WTC11 (cell line): ENCODE measurements around the gene SMIM3. TPM values are rescaled to one million over a fixed set of nuclear protein-coding genes. Genes with fewer than 3 reads are reported as not detected.

Experiments used
- ATAC-seq: fragments of 200-7000 bp; cut with Tn5 transposase; 2 replicates; pipeline ENCODE4 v1.10.0; 2021; ENCODE audit warnings: mild to moderate bottlenecking, moderate library complexity
- CTCF ChIA-PET: fragments of 300-600 bp; sonication (Branson Sonifier 250); formaldehyde crosslinking; loops from one replicate; lab custom pipeline; 2021; ENCODE audit warnings: antibody characterized with exemption; lab: Charles Lee
- POLR2A ChIA-PET: fragments of 350-600 bp; sonication (Branson Sonifier 250); formaldehyde crosslinking; loops from one replicate; lab custom pipeline; 2021; ENCODE audit warnings: antibody characterized with exemption; lab: Charles Lee
- DNase-seq: peaks from one replicate; pipeline ENCODE4 v3.0.0; 2021; ENCODE audit warnings: low spot score
- H3K27ac Mint-ChIP-seq: 2 replicates; pipeline ENCODE4 v1.8.0; 2021; ENCODE audit warnings: mixed read lengths
- H3K27me3 Mint-ChIP-seq: 2 replicates; pipeline ENCODE4 v1.8.0; 2021; ENCODE audit warnings: low read depth, mild to moderate bottlenecking, moderate library complexity, mixed read lengths
- H3K36me3 Mint-ChIP-seq: 2 replicates; pipeline ENCODE4 v1.8.0; 2021; ENCODE audit warnings: mixed read lengths
- H3K4me1 Mint-ChIP-seq: 2 replicates; pipeline ENCODE4 v1.8.0; 2022; ENCODE audit warnings: mixed read lengths
- H3K4me3 Mint-ChIP-seq: 2 replicates; pipeline ENCODE4 v1.8.0; 2021; ENCODE audit warnings: mild to moderate bottlenecking, moderate library complexity, mixed read lengths
- H3K9me3 Mint-ChIP-seq: 2 replicates; pipeline ENCODE4 v1.8.0; 2021; ENCODE audit warnings: mixed read lengths
- ATF2 ChIP-seq: sonication (generic); formaldehyde crosslinking; IDR thresholded peaks from 2 replicates; pipeline ENCODE4 v1.8.1; 2022; ENCODE audit warnings: low read depth, missing genetic modification reagents, borderline replicate concordance
- EMX1 ChIP-seq: fragments of 250-450 bp; sonication (Bioruptor Pico); IDR thresholded peaks from 2 replicates; pipeline ENCODE4 v1.8.0; 2021; ENCODE audit warnings: mild to moderate bottlenecking
- ETV6 ChIP-seq: sonication (generic); formaldehyde crosslinking; IDR thresholded peaks from 2 replicates; pipeline ENCODE4 v1.8.1; 2022; ENCODE audit warnings: mild to moderate bottlenecking, missing genetic modification reagents
- GRHL2 ChIP-seq: fragments of 250-450 bp; sonication (Bioruptor Pico); IDR thresholded peaks from 2 replicates; pipeline ENCODE4 v1.8.0; 2022; ENCODE audit warnings: mild to moderate bottlenecking, moderate library complexity; ENCODE audit not compliant: insufficient replicate concordance, severe bottlenecking
- HMGA2 ChIP-seq: fragments of 250-450 bp; sonication (Bioruptor Pico); IDR thresholded peaks from 2 replicates; pipeline ENCODE4 v1.4.0; 2021; ENCODE audit warnings: mild to moderate bottlenecking, moderate library complexity
- HMGXB4 ChIP-seq: sonication (generic); formaldehyde crosslinking; IDR thresholded peaks from 2 replicates; pipeline ENCODE4 v1.8.1; 2023; ENCODE audit warnings: mild to moderate bottlenecking, moderate library complexity, missing genetic modification reagents
- NFATC4 ChIP-seq: fragments of 250-450 bp; sonication (Bioruptor Pico); IDR thresholded peaks from 2 replicates; pipeline ENCODE4 v1.9.0; 2021; ENCODE audit warnings: mild to moderate bottlenecking
- NFYB ChIP-seq: sonication (generic); formaldehyde crosslinking; conservative IDR thresholded peaks from 2 replicates; pipeline ENCODE4 v1.8.0; 2022; ENCODE audit warnings: low read depth, missing genetic modification reagents
- NR1H2 ChIP-seq: sonication (generic); formaldehyde crosslinking; IDR thresholded peaks from 2 replicates; pipeline ENCODE4 v1.9.0; 2021; ENCODE audit warnings: mild to moderate bottlenecking, moderate library complexity, missing genetic modification reagents
- PRRX2 ChIP-seq: fragments of 250-450 bp; sonication (Bioruptor Pico); IDR thresholded peaks from 2 replicates; pipeline ENCODE4 v1.8.0; 2021; ENCODE audit warnings: mild to moderate bottlenecking
- SMAD3 ChIP-seq: sonication (generic); formaldehyde crosslinking; IDR thresholded peaks from 2 replicates; pipeline ENCODE4 v1.8.0; 2022; ENCODE audit warnings: missing genetic modification reagents, mild to moderate bottlenecking, borderline replicate concordance
- SP1 ChIP-seq: sonication (generic); formaldehyde crosslinking; conservative IDR thresholded peaks from 2 replicates; pipeline ENCODE4 v1.8.1; 2022; ENCODE audit warnings: missing genetic modification reagents
- ZNF232 ChIP-seq: sonication (generic); formaldehyde crosslinking; IDR thresholded peaks from 2 replicates; pipeline ENCODE4 v1.8.0; 2022; ENCODE audit warnings: mild to moderate bottlenecking, missing genetic modification reagents
- ZNF423 ChIP-seq: fragments of 250-450 bp; sonication (Bioruptor Pico); IDR thresholded peaks from 2 replicates; pipeline ENCODE4 v2.1.2; 2022; ENCODE audit warnings: mild to moderate bottlenecking, moderate library complexity
- total RNA-seq: library from RNA; stranded (reverse); gene quantifications from 3 replicates; pipeline ENCODE4 v1.2.3, GENCODE V29; 2021
- TF ChIP-seq, protein P1 (sequence below): fragments of 250-450 bp; sonication (Bioruptor Pico); IDR thresholded peaks from 2 replicates; pipeline ENCODE4 v1.9.0; 2021; ENCODE audit warnings: mild to moderate bottlenecking
- TF ChIP-seq, protein P2 (sequence below): sonication (generic); formaldehyde crosslinking; IDR thresholded peaks from 2 replicates; pipeline ENCODE4 v1.8.0; 2023; ENCODE audit warnings: mild to moderate bottlenecking, missing genetic modification reagents
- TF ChIP-seq, protein P3 (sequence below): sonication (generic); formaldehyde crosslinking; IDR thresholded peaks from 2 replicates; pipeline ENCODE4 v1.8.1; 2022; ENCODE audit warnings: mild to moderate bottlenecking, moderate library complexity, missing genetic modification reagents
- TF ChIP-seq, protein P4 (sequence below): sonication (generic); formaldehyde crosslinking; IDR thresholded peaks from 2 replicates; pipeline ENCODE4 v1.8.1; 2023; ENCODE audit warnings: mild to moderate bottlenecking, missing genetic modification reagents
- TF ChIP-seq, protein P5 (sequence below): fragments of 250-450 bp; sonication (Bioruptor Pico); IDR thresholded peaks from 2 replicates; pipeline ENCODE4 v1.9.0; 2021; ENCODE audit warnings: moderate library complexity, mild to moderate bottlenecking, inconsistent platforms, borderline replicate concordance

The SMIM3 gene
- total RNA-seq, 1 experiment from 2014 or later, result 14.1 TPM

DNA sequence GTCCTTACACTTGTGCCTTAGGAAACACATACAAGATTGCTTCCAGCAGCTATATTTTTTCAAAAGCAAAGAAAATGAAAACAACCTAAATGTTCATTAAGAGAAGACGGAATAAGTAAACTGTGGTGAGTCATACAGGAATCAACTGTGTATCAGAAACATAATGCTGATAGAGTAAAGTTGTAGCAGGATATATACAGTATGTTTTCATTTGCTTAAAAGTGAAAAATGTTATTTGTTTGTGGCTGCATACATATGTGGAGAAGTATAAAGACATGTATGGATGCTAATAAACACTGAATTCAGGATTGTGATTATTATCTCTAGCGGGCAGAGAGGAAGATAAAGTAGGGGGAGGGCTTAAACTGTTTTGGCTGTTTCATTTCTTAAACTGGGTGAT, 28.1 kb upstream of the SMIM3 start (continued):
- TF ChIP-seq NFYB (CRISPR knock-in tag) (no peak), ZNF232 (CRISPR knock-in tag) (no peak)

- no peak overlapping the region for H3K4me3 Mint-ChIP-seq
- no peak for ATAC-seq
- POLR2A ChIA-PET, result no interaction called here
- H3K4me1 Mint-ChIP-seq, result no peaks in the 10 kb centered on the region
- no peak for TF ChIP-seq ZNF423 (CRISPR knock-in tag)
- no peak for TF ChIP-seq NR1H2 (CRISPR knock-in tag)
- TF ChIP-seq, protein P1, sequence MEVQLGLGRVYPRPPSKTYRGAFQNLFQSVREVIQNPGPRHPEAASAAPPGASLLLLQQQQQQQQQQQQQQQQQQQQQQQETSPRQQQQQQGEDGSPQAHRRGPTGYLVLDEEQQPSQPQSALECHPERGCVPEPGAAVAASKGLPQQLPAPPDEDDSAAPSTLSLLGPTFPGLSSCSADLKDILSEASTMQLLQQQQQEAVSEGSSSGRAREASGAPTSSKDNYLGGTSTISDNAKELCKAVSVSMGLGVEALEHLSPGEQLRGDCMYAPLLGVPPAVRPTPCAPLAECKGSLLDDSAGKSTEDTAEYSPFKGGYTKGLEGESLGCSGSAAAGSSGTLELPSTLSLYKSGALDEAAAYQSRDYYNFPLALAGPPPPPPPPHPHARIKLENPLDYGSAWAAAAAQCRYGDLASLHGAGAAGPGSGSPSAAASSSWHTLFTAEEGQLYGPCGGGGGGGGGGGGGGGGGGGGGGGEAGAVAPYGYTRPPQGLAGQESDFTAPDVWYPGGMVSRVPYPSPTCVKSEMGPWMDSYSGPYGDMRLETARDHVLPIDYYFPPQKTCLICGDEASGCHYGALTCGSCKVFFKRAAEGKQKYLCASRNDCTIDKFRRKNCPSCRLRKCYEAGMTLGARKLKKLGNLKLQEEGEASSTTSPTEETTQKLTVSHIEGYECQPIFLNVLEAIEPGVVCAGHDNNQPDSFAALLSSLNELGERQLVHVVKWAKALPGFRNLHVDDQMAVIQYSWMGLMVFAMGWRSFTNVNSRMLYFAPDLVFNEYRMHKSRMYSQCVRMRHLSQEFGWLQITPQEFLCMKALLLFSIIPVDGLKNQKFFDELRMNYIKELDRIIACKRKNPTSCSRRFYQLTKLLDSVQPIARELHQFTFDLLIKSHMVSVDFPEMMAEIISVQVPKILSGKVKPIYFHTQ, result no peak
- TF ChIP-seq HMGXB4 (CRISPR knock-in tag), result no peak
- TF ChIP-seq, protein P2, sequence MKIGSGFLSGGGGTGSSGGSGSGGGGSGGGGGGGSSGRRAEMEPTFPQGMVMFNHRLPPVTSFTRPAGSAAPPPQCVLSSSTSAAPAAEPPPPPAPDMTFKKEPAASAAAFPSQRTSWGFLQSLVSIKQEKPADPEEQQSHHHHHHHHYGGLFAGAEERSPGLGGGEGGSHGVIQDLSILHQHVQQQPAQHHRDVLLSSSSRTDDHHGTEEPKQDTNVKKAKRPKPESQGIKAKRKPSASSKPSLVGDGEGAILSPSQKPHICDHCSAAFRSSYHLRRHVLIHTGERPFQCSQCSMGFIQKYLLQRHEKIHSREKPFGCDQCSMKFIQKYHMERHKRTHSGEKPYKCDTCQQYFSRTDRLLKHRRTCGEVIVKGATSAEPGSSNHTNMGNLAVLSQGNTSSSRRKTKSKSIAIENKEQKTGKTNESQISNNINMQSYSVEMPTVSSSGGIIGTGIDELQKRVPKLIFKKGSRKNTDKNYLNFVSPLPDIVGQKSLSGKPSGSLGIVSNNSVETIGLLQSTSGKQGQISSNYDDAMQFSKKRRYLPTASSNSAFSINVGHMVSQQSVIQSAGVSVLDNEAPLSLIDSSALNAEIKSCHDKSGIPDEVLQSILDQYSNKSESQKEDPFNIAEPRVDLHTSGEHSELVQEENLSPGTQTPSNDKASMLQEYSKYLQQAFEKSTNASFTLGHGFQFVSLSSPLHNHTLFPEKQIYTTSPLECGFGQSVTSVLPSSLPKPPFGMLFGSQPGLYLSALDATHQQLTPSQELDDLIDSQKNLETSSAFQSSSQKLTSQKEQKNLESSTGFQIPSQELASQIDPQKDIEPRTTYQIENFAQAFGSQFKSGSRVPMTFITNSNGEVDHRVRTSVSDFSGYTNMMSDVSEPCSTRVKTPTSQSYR (CRISPR knock-in tag), result no peak
- no peak for TF ChIP-seq SMAD3 (CRISPR knock-in tag)
- TF ChIP-seq, protein P3, sequence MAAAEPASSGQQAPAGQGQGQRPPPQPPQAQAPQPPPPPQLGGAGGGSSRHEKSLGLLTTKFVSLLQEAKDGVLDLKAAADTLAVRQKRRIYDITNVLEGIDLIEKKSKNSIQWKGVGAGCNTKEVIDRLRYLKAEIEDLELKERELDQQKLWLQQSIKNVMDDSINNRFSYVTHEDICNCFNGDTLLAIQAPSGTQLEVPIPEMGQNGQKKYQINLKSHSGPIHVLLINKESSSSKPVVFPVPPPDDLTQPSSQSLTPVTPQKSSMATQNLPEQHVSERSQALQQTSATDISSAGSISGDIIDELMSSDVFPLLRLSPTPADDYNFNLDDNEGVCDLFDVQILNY (CRISPR knock-in tag), result no peak
- no peak for TF ChIP-seq NFYB (CRISPR knock-in tag)
- TF ChIP-seq ETV6, result no peak
- no peak for TF ChIP-seq EMX1
- TF ChIP-seq SP1 (CRISPR knock-in tag), result no peak
- TF ChIP-seq, all 79 proteins: peak for 0
- Mint-ChIP-seq H3K36me3 (peaks cover 52% of the 10 kb centered on the region), H3K27me3 (no peaks in the 10 kb centered on the region), H3K27ac (no peak overlapping the region), H3K9me3 (no peaks in the 10 kb centered on the region; the same call in 1 of the 2 replicates)
- DNase-seq, result no peak
- CTCF ChIA-PET, result interaction anchor here (1.3 kb wide), 1 partner anchor 16 kb away, joined by 4 read pairs; no protein-coding TSS in a partner anchor
Measured at GRCh38 chr5:150751096-150751891, 27.3 kb upstream of the SMIM3 start.

GRCh38 chr5:150753463-150753862, 25.1 kb upstream of the SMIM3 start:
- no peak for ATAC-seq
- TF ChIP-seq, protein P4, sequence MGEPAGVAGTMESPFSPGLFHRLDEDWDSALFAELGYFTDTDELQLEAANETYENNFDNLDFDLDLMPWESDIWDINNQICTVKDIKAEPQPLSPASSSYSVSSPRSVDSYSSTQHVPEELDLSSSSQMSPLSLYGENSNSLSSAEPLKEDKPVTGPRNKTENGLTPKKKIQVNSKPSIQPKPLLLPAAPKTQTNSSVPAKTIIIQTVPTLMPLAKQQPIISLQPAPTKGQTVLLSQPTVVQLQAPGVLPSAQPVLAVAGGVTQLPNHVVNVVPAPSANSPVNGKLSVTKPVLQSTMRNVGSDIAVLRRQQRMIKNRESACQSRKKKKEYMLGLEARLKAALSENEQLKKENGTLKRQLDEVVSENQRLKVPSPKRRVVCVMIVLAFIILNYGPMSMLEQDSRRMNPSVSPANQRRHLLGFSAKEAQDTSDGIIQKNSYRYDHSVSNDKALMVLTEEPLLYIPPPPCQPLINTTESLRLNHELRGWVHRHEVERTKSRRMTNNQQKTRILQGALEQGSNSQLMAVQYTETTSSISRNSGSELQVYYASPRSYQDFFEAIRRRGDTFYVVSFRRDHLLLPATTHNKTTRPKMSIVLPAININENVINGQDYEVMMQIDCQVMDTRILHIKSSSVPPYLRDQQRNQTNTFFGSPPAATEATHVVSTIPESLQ, result no peak
- TF ChIP-seq ATF2 (CRISPR knock-in tag), result no peak
- TF ChIP-seq, protein P5, sequence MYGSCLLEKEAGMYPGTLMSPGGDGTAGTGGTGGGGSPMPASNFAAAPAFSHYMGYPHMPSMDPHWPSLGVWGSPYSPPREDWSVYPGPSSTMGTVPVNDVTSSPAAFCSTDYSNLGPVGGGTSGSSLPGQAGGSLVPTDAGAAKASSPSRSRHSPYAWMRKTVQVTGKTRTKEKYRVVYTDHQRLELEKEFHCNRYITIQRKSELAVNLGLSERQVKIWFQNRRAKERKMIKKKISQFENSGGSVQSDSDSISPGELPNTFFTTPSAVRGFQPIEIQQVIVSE, result no peak
- no peak for TF ChIP-seq HMGA2 (CRISPR knock-in tag)
- no peak for TF ChIP-seq GRHL2
- TF ChIP-seq NFATC4 (CRISPR knock-in tag), result no peak
- TF ChIP-seq PRRX2 (CRISPR knock-in tag), result no peak
- TF ChIP-seq NFYB (CRISPR knock-in tag), result no peak
- DNase-seq, result no peak
- Mint-ChIP-seq H3K27ac (no peak overlapping the region), H3K4me1 (peaks cover 4% of the 10 kb centered on the region), H3K4me3 (no peak overlapping the region), H3K36me3 (peaks cover 55% of the 10 kb centered on the region), H3K9me3 (no peaks in the 10 kb centered on the region; the same call in 1 of the 2 replicates), H3K27me3 (no peaks in the 10 kb centered on the region)
- POLR2A ChIA-PET, result no interaction called here
- CTCF ChIA-PET, result no interaction called here
